ENCODE measurements around the gene AFF2.

The AFF2 gene

DNA sequence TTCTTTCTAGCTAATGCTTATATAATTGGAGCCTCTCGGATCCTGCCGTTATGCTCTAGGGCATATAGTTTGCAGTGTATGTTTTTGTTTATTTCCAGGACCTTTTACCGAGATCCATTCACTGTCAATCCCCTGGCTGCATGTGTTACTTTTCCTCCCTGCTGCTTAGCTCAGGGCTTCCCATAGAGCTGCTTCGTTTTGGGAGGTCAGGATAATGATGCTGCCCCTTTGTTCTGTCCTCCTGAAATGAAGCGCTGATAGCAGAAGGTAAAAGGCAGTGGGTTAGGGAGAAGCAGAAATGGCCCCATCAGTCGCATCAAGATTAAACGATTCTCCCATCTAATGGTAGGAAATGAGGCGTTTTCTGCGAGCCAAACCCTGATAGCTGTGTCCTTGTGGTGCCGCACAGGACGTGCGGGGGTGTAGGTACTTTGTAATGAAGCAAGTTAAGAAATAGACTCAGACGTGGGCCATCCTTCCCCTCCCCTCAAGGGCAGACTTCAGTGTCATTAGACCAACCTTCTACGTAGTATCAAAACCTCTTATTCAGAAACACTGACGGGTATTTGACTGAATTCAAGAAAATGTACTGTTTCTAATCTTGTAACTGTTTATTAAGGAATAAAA, 37.3 kb downstream of the AFF2 start:
- DNase-seq: no peak

DNA sequence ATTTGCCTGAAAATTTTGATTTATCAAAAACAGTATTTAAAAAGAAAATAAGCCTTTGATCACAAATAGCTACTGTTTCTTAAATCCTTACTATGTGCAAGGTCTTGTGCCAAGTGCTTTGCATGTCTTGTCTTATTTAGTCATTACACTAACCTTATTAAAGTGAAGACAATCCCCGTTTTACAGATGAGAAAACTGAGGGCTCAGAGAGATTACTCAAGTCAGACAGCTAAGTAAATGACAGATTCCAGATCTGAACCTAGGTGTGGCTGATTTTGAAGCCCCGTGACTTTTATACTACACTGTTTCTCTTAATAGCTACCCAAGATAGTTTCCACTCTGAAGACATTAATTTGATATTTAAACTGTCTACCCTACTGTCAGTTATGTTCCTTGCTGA, 38.2 kb downstream of the AFF2 start:
- DNase-seq: no peak

DNA sequence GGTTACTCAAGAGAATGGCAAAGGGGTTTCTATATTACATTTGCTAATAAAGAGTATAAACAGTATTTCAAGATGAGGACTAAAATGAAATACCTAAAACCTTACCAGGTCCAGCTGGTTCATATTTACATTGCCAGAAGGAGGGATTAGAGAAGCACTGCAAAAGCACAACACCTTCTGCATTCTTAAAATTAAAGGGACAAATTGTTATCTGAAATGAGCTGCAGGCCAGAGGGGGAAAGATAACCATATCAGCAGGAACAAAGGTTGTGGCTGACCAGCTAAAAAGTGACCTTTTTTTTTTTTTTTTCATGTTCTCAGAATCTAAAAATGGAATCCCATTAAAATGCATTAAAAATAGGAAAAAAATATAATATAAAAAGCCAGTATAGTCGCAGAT, 39.7 kb downstream of the AFF2 start:
- no peak for DNase-seq

DNA sequence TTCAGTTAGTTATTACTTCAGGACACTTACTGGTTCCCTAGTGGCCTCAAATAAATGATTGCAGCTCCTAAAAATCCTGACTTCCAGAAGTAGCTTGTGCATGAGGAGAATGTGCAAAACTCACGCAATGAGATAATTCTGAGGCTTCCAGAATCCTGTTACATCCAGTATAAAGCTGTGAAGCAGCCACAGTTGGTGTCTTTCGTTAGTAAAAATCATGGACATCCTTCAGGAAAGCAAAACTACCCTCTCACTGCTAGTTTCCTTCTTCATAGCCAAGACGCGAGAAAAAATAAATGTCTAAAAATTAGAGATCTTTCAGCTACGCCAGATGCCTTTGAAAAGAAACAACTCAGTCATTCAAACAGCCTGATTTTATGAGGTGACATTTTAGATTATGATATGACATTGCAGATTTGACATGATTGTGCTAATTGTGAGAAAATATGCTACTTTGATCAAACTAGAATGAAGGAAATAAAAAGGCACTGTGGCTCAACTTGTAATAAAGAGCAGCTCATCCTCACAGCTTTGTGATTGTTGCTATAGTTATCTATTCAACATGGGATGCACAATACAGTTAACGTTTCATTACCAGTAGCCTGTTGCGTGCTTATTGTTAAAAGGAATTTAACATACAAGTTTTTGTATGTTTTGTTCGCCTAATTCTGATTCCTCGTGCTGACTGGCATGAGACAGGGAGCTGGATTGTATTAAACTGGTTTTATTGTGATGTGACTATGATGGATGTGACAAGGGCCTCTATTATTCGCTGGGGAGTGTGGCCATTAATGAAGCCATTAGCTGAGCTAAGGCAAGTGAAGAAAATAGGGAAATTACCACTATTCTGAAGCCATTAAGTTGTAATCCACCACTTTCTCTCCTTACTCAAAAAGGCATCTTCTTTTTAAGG, 40.5 kb downstream of the AFF2 start:
- DNase-seq: no peak

- DNase-seq: no peak
Measured at GRCh38 chrX:148541584-148541940, 41.1 kb downstream of the AFF2 start.

DNA sequence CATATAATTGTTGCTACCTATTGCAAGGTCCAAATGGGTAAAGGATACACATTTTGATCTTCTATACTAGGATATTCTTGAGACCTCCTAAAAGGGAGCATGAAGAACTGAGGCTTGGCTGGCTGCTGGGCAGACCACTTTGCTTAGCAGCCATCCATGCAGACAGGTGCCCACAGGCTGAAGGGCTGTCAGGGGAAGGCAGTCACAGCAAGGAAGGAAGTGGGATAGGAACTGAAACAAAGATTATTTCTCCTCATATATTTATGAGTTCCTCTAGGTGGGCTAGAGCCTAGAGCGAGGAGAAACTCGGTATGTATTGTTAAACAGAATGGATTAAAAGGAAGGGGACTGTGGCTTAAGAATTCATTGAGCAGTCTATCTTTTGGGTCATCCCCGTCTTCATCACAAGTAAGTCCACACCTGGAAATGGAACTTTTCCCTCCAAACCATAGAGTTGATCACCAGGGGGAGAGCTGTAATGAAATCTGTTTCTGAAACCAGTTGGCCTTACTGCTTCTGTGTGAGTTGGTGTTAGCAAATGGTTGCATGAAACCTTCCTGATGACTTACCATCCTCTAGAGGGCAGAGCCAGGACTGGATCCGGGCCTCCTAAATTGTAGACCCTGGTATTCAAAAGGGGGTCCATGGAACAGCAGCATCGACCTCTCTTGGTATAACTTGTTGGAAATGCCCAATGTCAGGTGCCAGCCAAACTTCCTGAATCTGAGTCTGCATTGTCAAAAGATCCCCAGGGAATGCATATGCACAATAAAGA, 42.3 kb downstream of the AFF2 start:
- DNase-seq: no peak

GRCh38 chrX:148552775-148553174, 52.4 kb downstream of the AFF2 start:
- DNase-seq: no peak

GRCh38 chrX:148555101-148555500, 54.7 kb downstream of the AFF2 start:
- no peak for DNase-seq

DNA sequence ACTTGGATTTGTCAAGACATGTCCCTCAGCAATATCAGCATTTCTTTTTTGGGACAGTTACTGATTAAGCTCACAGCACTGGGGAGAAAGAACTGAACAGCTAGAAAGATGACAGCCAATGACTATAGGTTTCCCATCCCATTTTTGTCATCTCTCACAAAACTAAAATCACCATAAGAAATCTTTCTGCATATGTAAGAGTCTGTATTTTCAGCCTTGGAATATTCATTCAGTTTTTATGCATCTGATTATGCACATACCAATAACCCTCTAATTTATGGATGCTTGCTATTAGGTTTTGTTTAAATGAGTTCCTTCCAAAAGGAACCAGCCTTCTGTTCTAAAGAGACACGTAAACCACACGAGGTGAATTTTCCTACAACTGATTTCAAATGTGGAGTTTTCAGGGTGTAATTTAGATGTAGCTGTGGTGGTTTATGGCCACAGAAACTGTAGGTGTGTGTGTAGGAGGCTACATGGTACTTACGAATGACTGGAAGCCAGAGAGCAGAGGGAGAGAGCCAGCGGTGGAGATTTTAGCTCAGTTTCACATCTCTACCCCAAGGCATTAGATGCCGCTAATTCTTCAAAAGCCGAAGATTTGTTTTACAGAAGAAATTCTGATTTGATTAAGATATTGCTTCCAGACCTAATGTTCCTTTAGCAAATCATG, 55.3 kb downstream of the AFF2 start:
- no peak for DNase-seq

DNA sequence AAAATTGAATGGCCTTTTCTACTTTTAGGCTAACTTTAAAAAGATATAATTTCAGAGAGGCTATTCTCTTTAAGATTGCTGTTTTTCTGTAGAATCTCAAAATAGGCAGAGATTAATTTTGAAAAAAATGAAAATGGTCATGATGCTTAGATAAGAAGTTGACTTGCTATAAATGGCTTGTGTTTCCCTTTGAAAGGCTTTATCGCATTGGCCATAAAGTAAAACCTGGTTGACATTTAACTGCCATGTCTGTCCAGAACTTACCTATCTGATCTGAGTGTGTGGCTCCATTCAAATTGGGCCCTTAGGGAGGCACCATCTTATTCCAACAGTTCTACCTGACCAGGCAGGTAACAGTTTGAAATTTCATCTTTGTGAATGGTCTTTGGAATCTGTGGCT, 56.1 kb downstream of the AFF2 start:
- no peak for DNase-seq

GRCh38 chrX:148562846-148563245, 62.4 kb downstream of the AFF2 start:
- no peak for DNase-seq

DNA sequence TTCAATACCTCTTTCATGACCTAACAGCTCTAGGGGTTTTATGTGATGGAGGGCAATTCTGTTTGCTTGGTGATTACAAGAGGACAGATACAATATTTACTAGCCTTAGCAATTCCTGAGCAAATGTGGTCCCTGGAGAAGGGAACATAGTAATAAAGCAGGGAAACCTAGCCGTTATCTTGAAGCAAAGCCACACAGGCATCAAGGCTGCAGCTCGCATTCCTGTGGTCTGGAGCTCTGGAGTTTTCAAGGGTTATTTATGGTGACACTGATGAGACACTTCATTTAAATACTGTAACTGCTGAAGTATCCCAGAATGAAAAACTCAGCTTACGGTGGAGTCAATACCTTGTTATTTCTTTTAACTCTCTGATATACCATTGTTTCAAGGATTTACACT, 66.8 kb downstream of the AFF2 start:
- DNase-seq: no peak

- DNase-seq: no peak
Measured at GRCh38 chrX:148567779-148568178, 67.4 kb downstream of the AFF2 start.

DNA sequence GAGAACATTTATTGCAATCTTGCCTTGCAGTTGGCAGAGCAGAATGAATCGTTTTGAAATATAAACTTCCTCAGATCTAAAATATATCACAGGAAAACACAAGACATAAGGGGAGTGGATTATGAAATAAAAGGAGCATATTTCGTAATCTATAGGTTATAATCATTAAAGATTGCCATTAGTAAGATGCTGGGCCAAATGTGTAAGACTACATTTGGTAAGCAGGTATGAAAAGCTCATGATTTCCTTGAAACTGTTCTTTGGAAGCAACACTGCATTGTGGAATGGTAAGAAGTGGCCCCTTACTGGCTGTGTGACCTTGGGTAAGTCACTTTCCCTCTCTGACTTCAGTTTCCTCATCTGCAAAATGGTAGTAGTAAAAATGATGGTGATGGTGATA, 68.3 kb downstream of the AFF2 start:
- DNase-seq: no peak

DNA sequence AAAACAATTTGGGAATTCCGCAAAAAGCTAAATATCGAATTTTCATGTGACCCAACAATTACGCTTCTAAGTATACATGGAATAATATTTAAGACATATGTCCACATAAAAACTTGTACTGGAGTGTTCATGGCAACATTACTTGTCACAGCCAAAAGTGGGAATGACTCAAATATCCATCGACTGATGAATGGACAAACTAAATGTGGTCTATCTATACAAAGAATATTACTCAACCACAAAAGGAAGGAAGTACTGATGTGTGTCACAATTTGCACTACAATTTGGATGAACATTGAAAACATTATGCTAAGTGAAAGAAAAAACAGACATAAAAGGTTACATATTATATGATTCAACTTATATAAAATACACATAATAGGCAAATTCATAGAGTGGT, 71.9 kb downstream of the AFF2 start:
- DNase-seq: no peak

DNA sequence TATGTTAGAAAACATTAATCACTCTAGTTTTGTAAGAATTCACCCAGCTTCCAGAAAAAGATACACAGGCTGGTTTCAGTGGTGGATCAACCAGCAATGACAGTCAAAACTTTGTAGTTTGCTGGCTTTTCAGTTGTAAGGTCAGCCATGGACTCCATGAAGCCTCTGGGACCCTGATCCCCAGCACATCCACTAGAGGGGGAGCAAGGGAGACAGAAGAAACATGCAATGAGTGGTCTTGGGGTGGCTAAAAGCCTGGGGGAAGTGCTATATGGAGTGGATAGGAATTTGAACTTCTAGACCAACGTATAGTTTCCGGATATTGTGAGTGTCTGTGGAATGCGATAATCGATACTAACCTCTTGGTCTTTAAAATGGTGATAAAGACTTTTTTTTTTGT, 72.7 kb downstream of the AFF2 start:
- DNase-seq: no peak

- DNase-seq: no peak
Measured at GRCh38 chrX:148574237-148574973, 74.0 kb downstream of the AFF2 start.

- DNase-seq: no peak
Measured at GRCh38 chrX:148576396-148576795, 76.0 kb downstream of the AFF2 start.

- no peak for DNase-seq
Measured at GRCh38 chrX:148577741-148578140, 77.3 kb downstream of the AFF2 start.

GRCh38 chrX:148580016-148580415, 79.6 kb downstream of the AFF2 start:
- no peak for DNase-seq

GRCh38 chrX:148582353-148582752, 81.9 kb downstream of the AFF2 start:
- no peak for DNase-seq

DNA sequence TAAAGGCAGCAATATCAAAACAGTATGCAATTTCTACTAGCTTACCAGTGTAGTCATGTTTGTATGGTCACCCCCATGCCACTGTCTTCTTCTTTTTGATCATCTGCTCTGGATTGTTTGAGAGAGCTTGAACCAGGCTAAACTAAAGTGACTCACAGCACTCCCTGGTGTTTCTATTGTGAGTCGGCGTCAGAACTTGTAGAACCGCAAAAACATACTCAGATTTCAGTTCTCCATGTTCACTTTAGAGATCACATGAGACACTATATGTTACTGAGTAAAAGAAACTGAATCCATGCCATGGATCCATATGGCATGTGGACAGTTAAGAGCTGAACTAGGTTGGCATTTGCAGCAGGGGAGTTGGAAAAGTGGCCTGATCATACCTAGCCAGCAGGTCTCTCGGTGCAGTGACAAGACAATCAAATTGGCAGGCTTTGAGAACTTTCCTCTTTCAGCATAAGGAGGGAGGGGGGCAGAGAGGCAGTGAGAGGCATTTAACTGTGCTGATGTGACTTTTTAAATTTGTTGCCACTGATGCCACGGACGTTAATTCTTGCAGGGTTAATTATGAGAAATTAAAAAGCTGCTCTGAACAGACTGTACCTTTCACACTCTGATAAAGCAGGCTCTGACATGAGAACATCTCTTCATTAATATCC, 88.4 kb downstream of the AFF2 start:
- DNase-seq: no peak

All from stimulated activated CD4-positive, alpha-beta T cell treated with anti-CD3 and anti-CD28 coated beads, Interleukin-4, amount 100 ng/mL, for 4 hours (primary cell).